GM12878 (cell line): Measurements from ENCODE around the gene PCCA. TPM values are rescaled to one million over a fixed set of nuclear protein-coding genes. Genes with fewer than 3 reads are reported as not detected.

Experiments
- ATAC-seq: fragments of 200-7000 bp; cut with Tn5 transposase; 3 replicates; pipeline ENCODE4 v1.9.1; 2020; ENCODE audit warnings: mild to moderate bottlenecking, moderate library complexity
- BruUV-seq: library from RNA; stranded (reverse); fragments of 400-500 nt; replicated peaks from 2 replicates; lab custom pipeline; 2021; lab: Mats Ljungman, UMichigan
- CTCF ChIA-PET: fragments of 300-600 bp; sonication (Branson Sonifier 250); formaldehyde crosslinking; extraction: SDS; loops from one replicate; lab custom pipeline; 2021; ENCODE audit warnings: inconsistent platforms; lab: Yijun Ruan, JAX
- POLR2A ChIA-PET: fragments of 350-600 bp; formaldehyde crosslinking; extraction: SDS; loops from one replicate; lab custom pipeline; 2021; ENCODE audit warnings: inconsistent platforms; lab: Charles Lee
- RAD21 ChIA-PET: fragments of 300-600 bp; sonication (Branson Sonifier 250); formaldehyde crosslinking; loops from one replicate; lab custom pipeline; 2023; ENCODE audit warnings: antibody characterized with exemption; ENCODE audit not compliant: unreplicated experiment; lab: Charles Lee
- SMC1A ChIA-PET: fragments of 300-600 bp; sonication (Branson Sonifier 250); formaldehyde crosslinking; loops from one replicate; lab custom pipeline; 2023; ENCODE audit not compliant: unreplicated experiment, uncharacterized antibody; lab: Charles Lee
- DNase-seq: peaks from one replicate; pipeline ENCODE4 v3.0.0-alpha.2; 2011; ENCODE audit warnings: low read depth, low spot score
- FAIRE-seq: peaks from 3 replicates; lab custom pipeline; 2011; peaks lifted over from hg19 to GRCh38; lab: Jason Lieb, UNC
- H2AFZ ChIP-seq: 2 replicates; pipeline ENCODE4 v1.6.0; 2011; ENCODE audit warnings: low read depth, low read length, control low read depth; ENCODE audit not compliant: control insufficient read depth
- H3K27ac ChIP-seq: 2 replicates; pipeline ENCODE4 v1.5.1; 2011; ENCODE audit warnings: control low read depth; ENCODE audit not compliant: control insufficient read depth, insufficient read depth
- H3K27me3 ChIP-seq, 2 experiments: replicated peaks in 1 of 2; 2 replicates each; pipeline versions ENCODE4 v1.6.0 to v1.6.1; 2011; ENCODE audit warnings: low read length in 1 of 2; ENCODE audit not compliant: control insufficient read depth in 2 of 2, insufficient read depth in 2 of 2
- H3K36me3 ChIP-seq, 2 experiments: 2 replicates each; pipeline ENCODE4 v1.5.1; 2011; ENCODE audit warnings: low read length in 1 of 2; ENCODE audit not compliant: control insufficient read depth in 2 of 2, insufficient read depth in 2 of 2
- H3K4me1 ChIP-seq: 2 replicates; pipeline ENCODE4 v1.6.1; 2011; ENCODE audit warnings: mild to moderate bottlenecking, low read length, moderate library complexity, mixed read lengths; ENCODE audit not compliant: control insufficient read depth, insufficient read depth
- H3K4me2 ChIP-seq: 2 replicates; pipeline ENCODE4 v1.6.0; 2011; ENCODE audit warnings: control low read depth; ENCODE audit not compliant: control insufficient read depth, insufficient read depth
- H3K4me3 ChIP-seq: fragments of 200-600 bp; sonication (generic); 2 replicates; pipeline ENCODE4 v1.5.1; 2016
- H3K79me2 ChIP-seq: 2 replicates; pipeline ENCODE4 v1.6.0; 2011; ENCODE audit warnings: low read length; ENCODE audit not compliant: control insufficient read depth, insufficient read depth
- H3K9ac ChIP-seq: 2 replicates; pipeline ENCODE4 v1.8.0; 2011; ENCODE audit warnings: low read length, control low read depth, mixed read lengths; ENCODE audit not compliant: control insufficient read depth, insufficient read depth
- H3K9me3 ChIP-seq: replicated peaks from 3 replicates; pipeline ENCODE4 v1.5.1; 2011; ENCODE audit warnings: mild to moderate bottlenecking, low read length; ENCODE audit not compliant: control insufficient read depth, insufficient read depth
- H4K20me1 ChIP-seq: 2 replicates; pipeline ENCODE4 v1.6.0; 2011; ENCODE audit not compliant: control insufficient read depth, insufficient read depth
- KDM1A ChIP-seq: fragments of 200-600 bp; sonication (generic); IDR thresholded peaks from 2 replicates; pipeline ENCODE4 v1.6.1; 2016; ENCODE audit warnings: borderline replicate concordance
- PML ChIP-seq: IDR thresholded peaks from 2 replicates; pipeline ENCODE4 v1.6.1; 2012; ENCODE audit warnings: low read length, inconsistent platforms
- SIX5 ChIP-seq: IDR thresholded peaks from 2 replicates; pipeline ENCODE4 v1.6.1; 2011; ENCODE audit warnings: mild to moderate bottlenecking, low read depth, low read length, moderate library complexity; ENCODE audit not compliant: severe bottlenecking
- SRF ChIP-seq, 2 experiments: IDR thresholded peaks; 2 replicates each; pipeline ENCODE4 v1.6.1; 2011; ENCODE audit warnings: low read depth in 2 of 2, low read length in 2 of 2, mild to moderate bottlenecking in 1 of 2, moderate library complexity in 1 of 2
- WGBS: methylation state at CpG from one replicate; pipeline ENCODE4 v1.1.6; 2016; ENCODE audit warnings: low lambda C conversion rate; ENCODE audit not compliant: insufficient replicate concordance, insufficient coverage; ENCODE audit errors: missing lambda C conversion rate; 5-methylcytosine and 5-hydroxymethylcytosine counted together
- in situ Hi-C: fragments of 300-500 bp; cut with MboI; formaldehyde crosslinking; loops from 9 replicates; pipeline ENCODE4 v1.14.3; 2018; ENCODE audit warnings: mixed read lengths
- intact Hi-C: fragments of 100-400 bp; cut with micrococcal nuclease; formaldehyde crosslinking; loops from one replicate; pipeline ENCODE4 v1.14.2; 2022; ENCODE audit not compliant: unreplicated experiment
- polyA plus RNA-seq, 11 experiments: library from polyadenylated mRNA; depleted of rRNA in 4 of 11; unstranded in 6 of 11; stranded (reverse) in 5 of 11; fragments of >200 nt; fragmentation: Nextera tagmentation in 4 of 11; fragmentation: Illumina TruSeq in 1 of 11; extraction: Ambion mirVana in 4 of 11; extraction: Trizol in 1 of 11; gene quantifications; 1 replicate in 1 of 11; 2 replicates in 10 of 11; pipeline versions ENCODE4 v1.2.1 to v1.2.3, GENCODE V29; 2011 to 2016; ENCODE audit warnings: inconsistent platforms in 2 of 11, missing spikeins in 2 of 11, low read depth in 1 of 11
- total RNA-seq, 4 experiments: library from RNA; depleted of rRNA in 3 of 4; stranded (reverse); fragments of >200 nt in 3 of 4; fragmentation: Illumina TruSeq in 1 of 4; extraction: Trizol in 1 of 4; gene quantifications; 2 replicates each; pipeline versions ENCODE4 v1.2.1 to v1.2.3, GENCODE V29; 2013 to 2021
- TF ChIP-seq, protein P1 (sequence below): fragments of 150-350 bp; IDR thresholded peaks from 2 replicates; pipeline ENCODE4 v1.6.1; 2016; ENCODE audit warnings: low read depth, low read length
- TF ChIP-seq, protein P2 (sequence below), 3 experiments: IDR thresholded peaks in 2 of 3; conservative IDR thresholded peaks in 1 of 3; 2 replicates each; pipeline ENCODE4 v1.5.1; 2011; ENCODE audit warnings: low read depth in 3 of 3, low read length in 3 of 3, mild to moderate bottlenecking in 3 of 3, control low read depth in 2 of 3, moderate library complexity in 2 of 3, inconsistent platforms in 1 of 3, mixed read lengths in 1 of 3; ENCODE audit not compliant: control insufficient read depth in 2 of 3, insufficient read depth in 1 of 3; ENCODE audit errors: extremely low read depth in 1 of 3

The PCCA gene
- total and polyA plus RNA-seq, 10 of the 15 experiments (the other 5 are each of a cell fraction or from before 2014, with no cell fraction given), result 5.9 to 18.2 (median 12.4) TPM

DNA sequence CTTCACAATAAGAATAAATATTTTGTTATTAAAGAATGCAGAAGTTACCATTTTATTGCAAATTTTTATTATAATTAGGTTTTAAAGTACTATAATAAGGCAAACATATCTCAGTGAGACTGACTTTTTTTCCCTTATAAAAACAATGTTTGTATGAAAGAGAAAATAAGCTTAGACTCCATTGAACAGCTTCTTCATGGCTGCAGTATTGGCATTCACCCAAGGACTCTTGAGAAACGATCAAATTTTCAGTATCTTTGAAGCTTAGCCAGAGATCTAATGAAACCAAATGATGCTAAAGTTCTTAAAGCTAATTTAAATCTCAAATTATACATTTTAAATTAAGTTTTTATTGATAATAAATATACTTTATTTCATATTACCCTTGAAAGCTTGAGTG is 371.4 kb downstream of the PCCA start:
- WGBS, result 4% methylated on average over 1 of the region's 1 CpG
- H3K4me2 ChIP-seq, result no peak overlapping the region
- TF ChIP-seq, protein P1, sequence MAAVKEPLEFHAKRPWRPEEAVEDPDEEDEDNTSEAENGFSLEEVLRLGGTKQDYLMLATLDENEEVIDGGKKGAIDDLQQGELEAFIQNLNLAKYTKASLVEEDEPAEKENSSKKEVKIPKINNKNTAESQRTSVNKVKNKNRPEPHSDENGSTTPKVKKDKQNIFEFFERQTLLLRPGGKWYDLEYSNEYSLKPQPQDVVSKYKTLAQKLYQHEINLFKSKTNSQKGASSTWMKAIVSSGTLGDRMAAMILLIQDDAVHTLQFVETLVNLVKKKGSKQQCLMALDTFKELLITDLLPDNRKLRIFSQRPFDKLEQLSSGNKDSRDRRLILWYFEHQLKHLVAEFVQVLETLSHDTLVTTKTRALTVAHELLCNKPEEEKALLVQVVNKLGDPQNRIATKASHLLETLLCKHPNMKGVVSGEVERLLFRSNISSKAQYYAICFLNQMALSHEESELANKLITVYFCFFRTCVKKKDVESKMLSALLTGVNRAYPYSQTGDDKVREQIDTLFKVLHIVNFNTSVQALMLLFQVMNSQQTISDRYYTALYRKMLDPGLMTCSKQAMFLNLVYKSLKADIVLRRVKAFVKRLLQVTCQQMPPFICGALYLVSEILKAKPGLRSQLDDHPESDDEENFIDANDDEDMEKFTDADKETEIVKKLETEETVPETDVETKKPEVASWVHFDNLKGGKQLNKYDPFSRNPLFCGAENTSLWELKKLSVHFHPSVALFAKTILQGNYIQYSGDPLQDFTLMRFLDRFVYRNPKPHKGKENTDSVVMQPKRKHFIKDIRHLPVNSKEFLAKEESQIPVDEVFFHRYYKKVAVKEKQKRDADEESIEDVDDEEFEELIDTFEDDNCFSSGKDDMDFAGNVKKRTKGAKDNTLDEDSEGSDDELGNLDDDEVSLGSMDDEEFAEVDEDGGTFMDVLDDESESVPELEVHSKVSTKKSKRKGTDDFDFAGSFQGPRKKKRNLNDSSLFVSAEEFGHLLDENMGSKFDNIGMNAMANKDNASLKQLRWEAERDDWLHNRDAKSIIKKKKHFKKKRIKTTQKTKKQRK, result no peak
- TF ChIP-seq PML (no peak), KDM1A (no peak), SIX5 (no peak), SRF (IDR thresholded peaks at IDR 0.05; ENCODE audit: low read depth in 2 of 2, low read length in 2 of 2) (no peak)
- TF ChIP-seq, protein P2, sequence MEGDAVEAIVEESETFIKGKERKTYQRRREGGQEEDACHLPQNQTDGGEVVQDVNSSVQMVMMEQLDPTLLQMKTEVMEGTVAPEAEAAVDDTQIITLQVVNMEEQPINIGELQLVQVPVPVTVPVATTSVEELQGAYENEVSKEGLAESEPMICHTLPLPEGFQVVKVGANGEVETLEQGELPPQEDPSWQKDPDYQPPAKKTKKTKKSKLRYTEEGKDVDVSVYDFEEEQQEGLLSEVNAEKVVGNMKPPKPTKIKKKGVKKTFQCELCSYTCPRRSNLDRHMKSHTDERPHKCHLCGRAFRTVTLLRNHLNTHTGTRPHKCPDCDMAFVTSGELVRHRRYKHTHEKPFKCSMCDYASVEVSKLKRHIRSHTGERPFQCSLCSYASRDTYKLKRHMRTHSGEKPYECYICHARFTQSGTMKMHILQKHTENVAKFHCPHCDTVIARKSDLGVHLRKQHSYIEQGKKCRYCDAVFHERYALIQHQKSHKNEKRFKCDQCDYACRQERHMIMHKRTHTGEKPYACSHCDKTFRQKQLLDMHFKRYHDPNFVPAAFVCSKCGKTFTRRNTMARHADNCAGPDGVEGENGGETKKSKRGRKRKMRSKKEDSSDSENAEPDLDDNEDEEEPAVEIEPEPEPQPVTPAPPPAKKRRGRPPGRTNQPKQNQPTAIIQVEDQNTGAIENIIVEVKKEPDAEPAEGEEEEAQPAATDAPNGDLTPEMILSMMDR (IDR thresholded peaks at IDR 0.05 in 2 of 3, conservative IDR thresholded peaks at IDR 0.05 in 1 of 3; ENCODE audit: control insufficient read depth in 2 of 3, extremely low read depth in 1 of 3, insufficient read depth in 1 of 3, low read depth in 3 of 3, low read length in 3 of 3), result no peak
- TF ChIP-seq, all 136 proteins: peak for 0
- in situ Hi-C loops (no loop called here), intact Hi-C loops (no loop called here)
- ChIA-PET CTCF (interaction anchor here (1.4 kb wide), 1 partner anchor 54 kb away, joined by 6 read pairs; no protein-coding TSS in a partner anchor), POLR2A (interaction anchor here (0.9 kb wide), 1 partner anchor 8 kb away, joined by 3 read pairs; no protein-coding TSS in a partner anchor), RAD21 (no interaction called here), SMC1A (interaction anchor here (0.8 to 1.5 kb wide), 2 partner anchors 12 to 20 kb away, joined by 3 to 4 read pairs; no protein-coding TSS in a partner anchor)
- Histone ChIP-seq H3K27ac (no peak overlapping the region), H3K9me3 (peaks cover 2% of the 10 kb centered on the region; the same call in 2 of the 3 replicates), H3K9ac (no peak overlapping the region), H3K4me1 (no peaks in the 10 kb centered on the region), H2AFZ (no peak overlapping the region), H4K20me1 (no peaks in the 10 kb centered on the region), H3K4me3 (no peak overlapping the region), H3K79me2 (no peaks in the 10 kb centered on the region), H3K36me3 (no peaks in the 10 kb centered on the region), H3K27me3 (no peaks in the 10 kb centered on the region)
- FAIRE-seq, result no peak
- DNase-seq, result no peak
- ATAC-seq, result no peak
- no TSS peak for BruUV-seq
